HG02759 (cell line): ENCODE results near the gene TMEM108.
"Not testable (repeated sequence)": the region's sequence is repeated elsewhere in the genome, so short reads cannot be mapped to it uniquely, and the experiment has no call there.

Experiments
- ATAC-seq: cut with Tn5 transposase; IDR thresholded peaks from one replicate; pipeline ENCODE4 v1.9.1; 2021; ENCODE audit warnings: mild to moderate bottlenecking, moderate library complexity; ENCODE audit not compliant: unreplicated experiment

The TMEM108 gene

GRCh38 chr3:133038089-133038730 is at the start of gene TMEM108:
TMEM108 (plus strand) TSS chr3:133038391.
- ATAC-seq: peak; percentile 56

- no peak for ATAC-seq
Observed at GRCh38 chr3:132995971-132996370, 42.2 kb upstream of the TMEM108 start.

GRCh38 chr3:132997404-132998185 is 40.6 kb upstream of the TMEM108 start:
- ATAC-seq: no peak

DNA sequence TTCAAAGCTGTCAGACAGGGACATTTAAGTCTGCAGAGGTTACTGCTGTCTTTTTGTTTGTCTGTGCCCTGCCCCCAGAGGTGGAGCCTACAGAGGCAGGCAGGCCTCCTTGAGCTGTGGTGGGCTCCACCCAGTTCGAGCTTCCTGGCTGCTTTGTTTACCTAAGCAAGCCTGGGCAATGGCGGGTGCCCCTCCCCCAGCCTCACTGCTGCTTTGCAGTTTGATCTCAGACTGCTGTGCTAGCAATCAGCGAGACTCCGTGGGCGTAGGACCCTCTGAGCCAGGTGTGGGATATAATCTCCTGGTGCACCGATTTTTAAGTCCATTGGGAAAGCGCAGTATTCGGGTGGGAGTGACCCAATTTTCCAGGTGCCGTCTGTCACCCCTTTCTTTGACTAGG is 33.2 kb upstream of the TMEM108 start:
- ATAC-seq: not testable (repeated sequence)

DNA sequence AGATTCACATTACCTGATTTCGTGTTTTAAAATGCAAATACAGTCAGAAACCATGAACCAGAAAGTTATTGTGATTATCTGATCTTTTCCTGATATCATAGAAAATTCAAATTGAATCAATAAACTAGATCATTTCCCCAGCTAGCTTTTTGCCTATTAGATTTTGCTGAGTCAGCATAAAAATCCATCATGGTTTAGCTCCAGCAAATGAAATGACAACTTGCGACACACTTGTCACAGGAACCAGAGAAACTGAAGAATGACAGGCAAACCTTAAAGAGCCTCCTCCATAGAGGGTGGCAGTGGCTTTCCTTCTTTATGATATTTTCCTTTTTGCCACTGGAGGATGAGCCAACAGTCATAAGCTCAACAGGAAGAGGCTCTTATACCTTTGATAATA is 30.6 kb upstream of the TMEM108 start:
- ATAC-seq: no peak

GRCh38 chr3:133014325-133014724 is 23.9 kb upstream of the TMEM108 start:
- no peak for ATAC-seq

GRCh38 chr3:133015573-133015972 is 22.6 kb upstream of the TMEM108 start:
- ATAC-seq: not testable (repeated sequence)

DNA sequence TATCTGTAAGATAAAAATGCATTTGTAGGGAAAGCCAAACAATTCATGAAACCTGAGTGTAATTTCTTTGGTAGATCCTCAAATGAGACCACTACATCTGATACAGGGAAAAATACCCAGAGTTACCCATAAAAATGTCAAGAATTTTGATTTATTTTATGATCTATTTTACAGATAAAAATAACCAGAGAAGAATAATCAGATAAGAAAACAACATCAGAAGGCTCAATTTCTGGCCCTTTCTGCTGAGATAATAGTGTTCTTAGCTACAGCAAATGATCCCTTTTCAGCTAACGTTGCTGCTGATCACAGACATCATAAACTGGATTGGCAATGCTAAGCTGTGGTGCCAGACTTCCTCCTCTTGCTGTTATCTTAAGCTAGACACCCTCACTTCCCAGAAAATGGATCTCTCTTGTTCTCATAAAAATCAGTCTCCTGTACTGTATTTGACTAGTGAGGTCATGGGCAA is 21.3 kb upstream of the TMEM108 start:
- ATAC-seq: no peak

DNA sequence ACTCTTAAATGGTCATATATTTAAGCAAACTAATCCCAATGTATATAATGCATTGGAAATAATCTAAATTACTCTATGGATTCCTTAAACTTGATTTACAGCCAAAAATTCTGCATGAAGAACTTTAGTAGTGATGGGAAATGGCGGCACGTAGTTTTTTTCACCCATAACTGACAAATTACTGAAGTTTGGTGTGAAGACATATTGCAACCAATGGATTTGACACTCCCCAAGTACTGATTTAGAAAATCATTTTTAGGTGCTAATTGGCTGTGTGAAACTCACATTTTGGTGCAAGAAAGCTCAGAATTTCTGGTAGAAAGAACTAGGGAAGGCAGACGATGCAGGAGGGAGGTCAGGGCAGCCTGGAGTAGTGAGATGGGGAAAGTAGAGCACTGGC is 19.3 kb upstream of the TMEM108 start:
- no peak for ATAC-seq

GRCh38 chr3:133021206-133021605 is 17.0 kb upstream of the TMEM108 start:
- no peak for ATAC-seq

DNA sequence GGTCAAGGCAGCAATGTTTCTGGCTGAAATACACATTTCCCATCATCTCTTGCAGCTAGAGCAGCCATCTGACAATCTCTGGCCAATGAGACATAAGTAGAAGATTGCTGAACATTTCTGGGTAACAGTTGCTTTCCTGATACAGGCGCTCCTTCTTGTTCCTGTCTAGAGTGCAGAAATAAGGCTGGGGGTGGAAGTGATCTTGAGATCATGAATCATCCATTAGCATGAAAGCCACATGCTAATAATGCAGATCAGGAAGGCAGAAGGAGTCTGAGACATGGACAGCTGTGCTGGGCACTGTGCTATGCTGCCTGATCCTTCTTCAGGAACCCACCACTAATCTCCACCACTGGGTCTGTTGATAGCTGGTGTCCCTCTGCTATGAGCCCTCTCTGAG is 14.8 kb upstream of the TMEM108 start:
- no peak for ATAC-seq

GRCh38 chr3:133025546-133025945 is 12.6 kb upstream of the TMEM108 start:
- ATAC-seq: no peak

DNA sequence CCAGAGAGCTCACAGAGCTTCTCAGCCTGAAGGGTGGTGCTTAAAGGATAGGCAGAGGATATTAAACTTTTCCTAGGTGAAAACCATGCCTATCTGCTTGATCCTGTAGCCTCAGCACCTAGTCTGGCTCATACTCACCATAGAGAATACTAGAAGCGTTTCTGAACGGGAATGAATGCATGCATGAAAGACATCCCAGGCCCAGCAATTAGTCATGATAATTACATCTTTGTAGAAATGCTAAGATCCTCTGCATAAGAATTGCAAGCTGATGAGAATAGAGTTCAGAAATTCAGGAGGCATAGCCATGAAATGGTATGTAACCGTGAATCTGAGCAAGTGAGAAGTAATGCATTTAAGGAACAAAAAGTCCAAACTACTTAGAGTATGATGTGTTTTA is 5.9 kb upstream of the TMEM108 start:
- no peak for ATAC-seq

DNA sequence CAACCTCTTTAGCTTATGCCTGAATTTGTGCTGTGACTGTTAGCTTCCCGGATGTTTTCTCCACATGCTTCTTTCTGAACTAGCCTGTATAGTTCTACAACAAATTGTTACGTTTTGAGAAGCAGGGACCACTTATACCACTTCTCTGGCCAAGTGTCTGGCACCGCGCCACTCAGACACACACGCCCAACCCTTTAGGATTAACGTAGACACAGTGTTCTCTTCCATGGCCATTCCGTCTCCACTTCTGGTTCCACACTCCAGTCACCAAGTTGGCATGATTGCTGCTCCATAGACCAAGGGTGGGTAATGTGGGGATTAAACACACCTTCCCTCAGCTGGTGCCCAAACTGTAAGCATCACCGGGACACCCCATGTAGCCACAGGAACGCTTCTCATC is 755 bp upstream of the TMEM108 start:
- ATAC-seq: no peak

- peak; percentile 28 for ATAC-seq
Observed at GRCh38 chr3:133038731-133039375, 662 bp downstream of the TMEM108 start.

- peak; percentile 54 for ATAC-seq
Observed at GRCh38 chr3:133040696-133041523, 2.7 kb downstream of the TMEM108 start.

DNA sequence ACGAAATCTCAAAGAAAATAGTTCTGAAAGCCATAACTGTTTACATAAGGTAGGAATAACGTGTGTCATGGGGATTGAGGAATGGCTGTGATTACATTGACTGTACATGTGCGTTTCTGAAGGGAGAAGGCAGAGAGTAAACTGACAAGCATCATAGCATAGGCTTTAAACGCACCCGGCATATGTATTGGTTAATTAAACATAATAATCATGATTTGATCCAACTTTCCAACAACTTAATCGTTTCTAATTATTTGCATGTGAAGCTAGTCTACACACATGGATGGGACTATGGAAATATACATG is 3.3 kb downstream of the TMEM108 start:
- no peak for ATAC-seq

- no peak for ATAC-seq
Observed at GRCh38 chr3:133042778-133043177, 4.6 kb downstream of the TMEM108 start.

DNA sequence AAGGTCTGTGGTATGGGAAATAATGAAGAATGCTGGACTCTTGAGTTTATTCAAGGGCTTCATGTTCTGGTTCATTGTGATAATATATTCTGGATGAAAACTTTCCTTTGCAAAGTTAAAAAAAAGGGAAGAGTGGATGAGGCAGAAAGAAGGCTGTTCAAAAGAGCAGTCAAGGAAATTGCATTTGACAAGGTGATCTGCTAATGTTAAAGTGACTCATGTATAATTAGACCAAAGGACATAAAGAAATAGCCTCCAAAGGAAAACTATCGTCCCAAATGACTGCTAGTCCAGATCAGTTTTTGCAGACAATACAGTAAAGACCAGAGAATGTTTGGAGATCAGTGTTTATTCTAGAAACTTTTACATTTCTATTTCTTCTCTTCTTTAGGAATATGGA is 9.8 kb downstream of the TMEM108 start:
- no peak for ATAC-seq

DNA sequence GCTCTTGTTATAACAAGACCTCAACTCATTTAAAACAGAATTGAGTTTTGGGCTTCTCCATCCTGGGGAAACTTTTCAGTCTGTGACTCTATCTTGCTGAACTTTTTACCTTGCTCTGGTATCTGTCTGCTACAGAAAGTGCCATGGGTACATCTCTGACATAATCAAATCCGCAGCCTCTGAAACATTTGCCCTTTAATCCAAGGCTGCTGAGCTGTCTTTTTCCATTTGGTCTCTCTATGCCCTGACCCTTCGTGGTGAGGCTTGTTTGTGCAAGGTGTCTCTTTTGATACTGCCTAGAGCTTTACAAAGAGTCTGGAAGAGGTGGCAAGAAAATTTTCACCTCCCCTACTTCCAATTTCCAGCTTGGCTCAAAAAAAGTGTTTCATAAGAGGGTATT is 11.3 kb downstream of the TMEM108 start:
- ATAC-seq: no peak

DNA sequence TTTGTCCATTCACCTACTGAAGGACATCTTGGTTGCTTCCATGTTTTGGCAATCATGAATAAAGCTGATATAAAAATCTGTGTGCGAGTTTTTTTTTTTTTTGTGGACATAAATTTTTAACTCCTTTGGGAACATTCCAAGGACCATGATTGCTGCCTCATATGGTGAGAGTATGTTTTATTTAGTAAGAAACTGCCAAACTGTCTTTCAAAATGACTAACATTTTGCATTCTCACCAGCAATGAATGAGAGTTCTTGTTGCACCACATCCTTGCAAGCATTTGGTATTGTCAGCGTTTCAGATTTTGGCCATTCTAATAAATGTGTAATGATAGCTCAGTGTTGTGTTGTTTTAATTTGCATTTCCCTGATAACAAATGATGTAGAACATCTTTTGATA is 12.7 kb downstream of the TMEM108 start:
- no peak for ATAC-seq
